Measurements from ENCODE around the gene FAM174C.

Gene FAM174C

GRCh38 chr19:1324806-1325567 is 49.7 kb downstream of the FAM174C start:
- Histone ChIP-seq H3K79me2 (ENCODE audit: insufficient read depth, low read length) (no peaks in the 10 kb centered on the region), H3F3A (ENCODE audit: low read depth) (no peaks in the 10 kb centered on the region), H3K36me3 (ENCODE audit: insufficient read depth, low read length) (no peaks in the 10 kb centered on the region), H4K20me1 (ENCODE audit: insufficient read depth, low read length, poor library complexity, severe bottlenecking) (no peaks in the 10 kb centered on the region), H3K4me1 (ENCODE audit: insufficient read depth, low read length, poor library complexity, severe bottlenecking) (no peaks in the 10 kb centered on the region), H3K27me3 (ENCODE audit: insufficient read depth, low read length, poor library complexity, severe bottlenecking) (no peaks in the 10 kb centered on the region), H3K9me3 (ENCODE audit: insufficient read depth, low read depth, low read length) (no peaks in the 10 kb centered on the region), H2AFZ (ENCODE audit: low read length) (no peak overlapping the region), H3K9ac (ENCODE audit: low read depth, low read length, poor library complexity, severe bottlenecking) (no peak overlapping the region), H3K4me2 (ENCODE audit: low read depth, low read length, poor library complexity, severe bottlenecking) (no peak overlapping the region), H3K4me3 (ENCODE audit: low read length, poor library complexity, severe bottlenecking) (no peak overlapping the region), H3K9me2 (replicated peaks; ENCODE audit: low read depth, low read length) (no peaks in the 10 kb centered on the region)
- TF ChIP-seq CTCF (conservative IDR thresholded peaks at IDR 0.05; ENCODE audit: low read length): no peak
- no peak for TF ChIP-seq EZH2phosphoT487 (IDR thresholded peaks at IDR 0.05; ENCODE audit: borderline replicate concordance)

- Histone ChIP-seq H3K79me2 (ENCODE audit: insufficient read depth, low read length) (no peaks in the 10 kb centered on the region), H3K4me3 (ENCODE audit: low read length, poor library complexity, severe bottlenecking) (no peak overlapping the region), H2AFZ (ENCODE audit: low read length) (no peak overlapping the region), H3F3A (ENCODE audit: low read depth) (no peaks in the 10 kb centered on the region), H3K9me3 (ENCODE audit: insufficient read depth, low read depth, low read length) (no peaks in the 10 kb centered on the region), H3K36me3 (ENCODE audit: insufficient read depth, low read length) (no peaks in the 10 kb centered on the region), H3K4me2 (ENCODE audit: low read depth, low read length, poor library complexity, severe bottlenecking) (no peak overlapping the region), H3K9me2 (replicated peaks; ENCODE audit: low read depth, low read length) (no peaks in the 10 kb centered on the region), H3K4me1 (ENCODE audit: insufficient read depth, low read length, poor library complexity, severe bottlenecking) (no peaks in the 10 kb centered on the region), H3K27me3 (ENCODE audit: insufficient read depth, low read length, poor library complexity, severe bottlenecking) (no peaks in the 10 kb centered on the region), H3K9ac (ENCODE audit: low read depth, low read length, poor library complexity, severe bottlenecking) (no peak overlapping the region), H4K20me1 (ENCODE audit: insufficient read depth, low read length, poor library complexity, severe bottlenecking) (no peaks in the 10 kb centered on the region)
- TF ChIP-seq CTCF (conservative IDR thresholded peaks at IDR 0.05; ENCODE audit: low read length) (no peak), EZH2phosphoT487 (IDR thresholded peaks at IDR 0.05; ENCODE audit: borderline replicate concordance) (no peak)
Observed at GRCh38 chr19:1325568-1326294, 50.4 kb downstream of the FAM174C start.

- no peak for TF ChIP-seq CTCF (conservative IDR thresholded peaks at IDR 0.05; ENCODE audit: low read length)
- no peak for TF ChIP-seq EZH2phosphoT487 (IDR thresholded peaks at IDR 0.05; ENCODE audit: borderline replicate concordance)
- Histone ChIP-seq H4K20me1 (ENCODE audit: insufficient read depth, low read length, poor library complexity, severe bottlenecking) (no peaks in the 10 kb centered on the region), H3K27me3 (ENCODE audit: insufficient read depth, low read length, poor library complexity, severe bottlenecking) (no peaks in the 10 kb centered on the region), H3K9me3 (ENCODE audit: insufficient read depth, low read depth, low read length) (no peaks in the 10 kb centered on the region), H3K4me2 (ENCODE audit: low read depth, low read length, poor library complexity, severe bottlenecking) (no peak overlapping the region), H2AFZ (ENCODE audit: low read length) (no peak overlapping the region), H3K79me2 (ENCODE audit: insufficient read depth, low read length) (no peaks in the 10 kb centered on the region), H3K9me2 (replicated peaks; ENCODE audit: low read depth, low read length) (no peaks in the 10 kb centered on the region), H3K36me3 (ENCODE audit: insufficient read depth, low read length) (no peaks in the 10 kb centered on the region), H3K4me1 (ENCODE audit: insufficient read depth, low read length, poor library complexity, severe bottlenecking) (no peaks in the 10 kb centered on the region), H3F3A (ENCODE audit: low read depth) (no peaks in the 10 kb centered on the region), H3K9ac (ENCODE audit: low read depth, low read length, poor library complexity, severe bottlenecking) (no peak overlapping the region), H3K4me3 (ENCODE audit: low read length, poor library complexity, severe bottlenecking) (no peak overlapping the region)
Observed at GRCh38 chr19:1327125-1327524, 51.8 kb downstream of the FAM174C start.

Data from Loucy (cell line).